Central memory CD8-positive, alpha-beta T cell (primary cell): Measurements from ENCODE around the gene GSTO2.

ENCODE experiments used
- ATAC-seq: fragments of 150-1000 bp; cut with Tn5 transposase; replicated peaks from 2 replicates; pipeline ENCODE4 v1.10.0; 2022; ENCODE audit warnings: mild to moderate bottlenecking, moderate FRiP score, moderate number of reproducible peaks; ENCODE audit not compliant: poor library complexity, severe bottlenecking; ENCODE audit errors: extremely low read depth
- DNase-seq, 2 donors: peaks; one replicate each; pipeline ENCODE4 v3.0.0; 2021; ENCODE audit warnings: low spot score in 2 of 2
- H3K27ac Mint-ChIP-seq: one replicate; pipeline ENCODE4 v1.8.0; 2022; ENCODE audit warnings: low read depth, mild to moderate bottlenecking, moderate library complexity, mixed read lengths
- H3K27me3 Mint-ChIP-seq: one replicate; pipeline ENCODE4 v1.8.0; 2022; ENCODE audit warnings: mixed read lengths
- H3K36me3 Mint-ChIP-seq: one replicate; pipeline ENCODE4 v1.8.0; 2022; ENCODE audit warnings: mild to moderate bottlenecking, moderate library complexity, mixed read lengths; ENCODE audit not compliant: insufficient read depth
- H3K4me1 Mint-ChIP-seq: one replicate; pipeline ENCODE4 v1.8.0; 2022; ENCODE audit warnings: mixed read lengths
- H3K4me3 Mint-ChIP-seq: one replicate; pipeline ENCODE4 v1.8.0; 2022; ENCODE audit warnings: mild to moderate bottlenecking, moderate library complexity, mixed read lengths
- H3K9me3 Mint-ChIP-seq: one replicate; pipeline ENCODE4 v1.8.0; 2022; ENCODE audit warnings: mixed read lengths

GSTO2 gene

DNA sequence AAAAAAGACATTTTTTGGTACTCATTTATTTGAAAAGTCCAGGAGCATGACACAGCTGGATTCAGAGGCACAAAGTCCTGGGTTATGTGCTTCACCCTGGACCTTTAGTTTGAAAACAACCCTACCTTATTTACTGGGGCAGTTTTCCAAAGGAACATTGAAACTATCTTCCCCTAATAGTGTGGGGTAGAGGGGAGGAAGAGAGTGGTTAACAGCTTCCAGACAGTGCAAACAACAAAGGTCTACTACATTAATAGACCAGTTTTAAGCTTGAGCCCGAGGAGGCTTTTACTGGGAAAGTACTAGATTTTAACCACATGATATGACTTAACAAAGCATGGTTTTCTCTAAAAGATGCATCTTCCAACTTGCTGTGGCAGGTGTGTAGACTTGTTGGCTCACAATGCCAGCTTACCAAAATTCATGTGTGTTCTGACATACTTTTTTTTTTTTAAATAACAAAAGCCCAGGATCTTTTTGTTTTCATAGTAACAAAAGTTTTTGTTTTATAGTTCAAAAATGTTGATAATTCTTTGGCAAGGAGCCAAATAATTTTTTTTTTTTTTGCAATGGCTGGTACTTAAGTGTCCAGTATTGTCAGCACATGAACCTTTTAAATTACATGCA is 12.5 kb upstream of the GSTO2 start:
- H3K4me1 Mint-ChIP-seq = peaks cover 64% of the 10 kb centered on the region
- peak overlapping the region; percentile 83 for H3K27ac Mint-ChIP-seq
- no peaks in the 10 kb centered on the region for H3K27me3 Mint-ChIP-seq
- no peaks in the 10 kb centered on the region for H3K9me3 Mint-ChIP-seq
- peaks cover 36% of the 10 kb centered on the region for H3K36me3 Mint-ChIP-seq
- H3K4me3 Mint-ChIP-seq = peak overlapping the region; percentile 90
- peak; percentile 60 for ATAC-seq
- DNase-seq = no peak

GRCh38 chr10:104257235-104257634 is 11.7 kb upstream of the GSTO2 start:
- Mint-ChIP-seq H3K36me3 (peaks cover 38% of the 10 kb centered on the region), H3K9me3 (no peaks in the 10 kb centered on the region), H3K4me1 (peaks cover 67% of the 10 kb centered on the region), H3K4me3 (peak overlapping the region; percentile 14), H3K27ac (peak overlapping the region; percentile 83), H3K27me3 (no peaks in the 10 kb centered on the region)
- DNase-seq (no peak), ATAC-seq (no peak)

DNA sequence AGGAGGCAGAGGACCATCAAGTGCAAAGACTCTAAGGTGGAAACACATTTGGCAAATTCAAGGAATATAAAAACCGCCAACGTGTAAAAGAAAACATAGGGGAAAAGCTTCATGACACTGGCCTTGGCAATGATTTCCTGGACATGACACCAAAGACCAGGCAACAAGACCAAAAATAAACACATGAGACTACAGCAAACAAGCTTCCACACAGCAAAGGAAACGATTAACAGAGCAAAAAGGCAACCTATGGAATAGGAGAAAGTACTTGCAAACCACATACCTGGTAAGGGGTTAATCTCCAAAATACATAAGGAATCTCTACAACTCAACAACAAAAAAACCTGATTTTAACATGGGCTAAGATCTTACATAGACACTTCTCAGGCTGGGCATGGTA is 10.8 kb upstream of the GSTO2 start:
- no peaks in the 10 kb centered on the region for H3K27me3 Mint-ChIP-seq
- peak overlapping the region; percentile 20 for H3K27ac Mint-ChIP-seq
- H3K9me3 Mint-ChIP-seq = no peaks in the 10 kb centered on the region
- no peak overlapping the region for H3K4me3 Mint-ChIP-seq
- H3K36me3 Mint-ChIP-seq = peaks cover 42% of the 10 kb centered on the region
- peaks cover 67% of the 10 kb centered on the region for H3K4me1 Mint-ChIP-seq
- ATAC-seq (no peak), DNase-seq (no peak)

- Mint-ChIP-seq H3K36me3 (peaks cover 47% of the 10 kb centered on the region), H3K27ac (no peak overlapping the region), H3K4me3 (no peak overlapping the region), H3K27me3 (no peaks in the 10 kb centered on the region), H3K9me3 (no peaks in the 10 kb centered on the region), H3K4me1 (peaks cover 64% of the 10 kb centered on the region)
- ATAC-seq = no peak
- DNase-seq = no peak
Observed at GRCh38 chr10:104259456-104259855, 9.5 kb upstream of the GSTO2 start.

- H3K4me3 Mint-ChIP-seq = peak overlapping the region; percentile 8
- no peak for DNase-seq
- no peaks in the 10 kb centered on the region for H3K9me3 Mint-ChIP-seq
- H3K36me3 Mint-ChIP-seq = peaks cover 47% of the 10 kb centered on the region
- ATAC-seq = no peak
- H3K27ac Mint-ChIP-seq = peak overlapping the region; percentile 73
- H3K4me1 Mint-ChIP-seq = peaks cover 66% of the 10 kb centered on the region
- H3K27me3 Mint-ChIP-seq = no peaks in the 10 kb centered on the region
Observed at GRCh38 chr10:104259999-104260774, 8.8 kb upstream of the GSTO2 start.

DNA sequence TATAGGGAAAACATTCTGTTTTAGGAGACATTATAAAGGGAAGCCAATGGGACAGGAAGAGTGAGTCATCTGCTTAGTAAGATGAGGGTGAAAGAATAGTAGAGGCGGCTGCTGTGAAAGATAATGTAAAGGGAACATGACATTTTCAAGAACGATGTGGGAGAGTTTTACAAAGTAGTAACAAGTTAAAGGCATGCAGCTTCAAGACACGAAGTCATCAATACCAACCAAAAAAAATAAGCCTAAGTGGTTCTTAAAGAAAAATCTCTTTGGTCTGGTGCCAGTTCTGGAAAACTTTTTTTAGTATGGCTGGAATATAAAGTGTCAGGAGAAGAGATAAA is 8.2 kb upstream of the GSTO2 start:
- no peaks in the 10 kb centered on the region for H3K27me3 Mint-ChIP-seq

GRCh38 chr10:104262055-104262454 is 6.9 kb upstream of the GSTO2 start:
- H3K4me1 Mint-ChIP-seq = peaks cover 62% of the 10 kb centered on the region
- no peaks in the 10 kb centered on the region for H3K27me3 Mint-ChIP-seq
- DNase-seq (no peak), ATAC-seq (no peak)
- peaks cover 62% of the 10 kb centered on the region for H3K36me3 Mint-ChIP-seq
- no peak overlapping the region for H3K4me3 Mint-ChIP-seq
- H3K27ac Mint-ChIP-seq = no peak overlapping the region
- no peaks in the 10 kb centered on the region for H3K9me3 Mint-ChIP-seq

More for the DNA sequence above, 8.2 kb upstream of the GSTO2 start:
- peaks cover 52% of the 10 kb centered on the region for H3K36me3 Mint-ChIP-seq
- peak overlapping the region; percentile 8 for H3K4me3 Mint-ChIP-seq
- DNase-seq (no peak), ATAC-seq (no peak)
- H3K27ac Mint-ChIP-seq = peak overlapping the region; percentile 73
- peaks cover 68% of the 10 kb centered on the region for H3K4me1 Mint-ChIP-seq
- no peaks in the 10 kb centered on the region for H3K9me3 Mint-ChIP-seq

GRCh38 chr10:104264783-104265182 is 4.2 kb upstream of the GSTO2 start:
- Mint-ChIP-seq H3K27ac (peak overlapping the region; percentile 25), H3K36me3 (peaks cover 60% of the 10 kb centered on the region), H3K27me3 (no peaks in the 10 kb centered on the region), H3K4me1 (peaks cover 51% of the 10 kb centered on the region), H3K9me3 (no peaks in the 10 kb centered on the region), H3K4me3 (no peak overlapping the region)
- ATAC-seq = no peak
- DNase-seq = no peak

GRCh38 chr10:104267721-104268404 is 1.1 kb upstream of the GSTO2 start:
- Mint-ChIP-seq H3K27me3 (no peaks in the 10 kb centered on the region), H3K4me1 (peaks cover 31% of the 10 kb centered on the region), H3K4me3 (peak overlapping the region; percentile 89), H3K36me3 (peaks cover 41% of the 10 kb centered on the region), H3K9me3 (no peaks in the 10 kb centered on the region), H3K27ac (peak overlapping the region; percentile 98)
- ATAC-seq (no peak), DNase-seq (no peak)

GRCh38 chr10:104268405-104268712 is 625 bp upstream of the GSTO2 start:
- Mint-ChIP-seq H3K27me3 (no peaks in the 10 kb centered on the region), H3K27ac (peak overlapping the region; percentile 98), H3K9me3 (no peaks in the 10 kb centered on the region), H3K4me1 (peaks cover 31% of the 10 kb centered on the region), H3K36me3 (peaks cover 40% of the 10 kb centered on the region), H3K4me3 (peak overlapping the region; percentile 89)
- no peak for ATAC-seq
- no peak for DNase-seq

DNA sequence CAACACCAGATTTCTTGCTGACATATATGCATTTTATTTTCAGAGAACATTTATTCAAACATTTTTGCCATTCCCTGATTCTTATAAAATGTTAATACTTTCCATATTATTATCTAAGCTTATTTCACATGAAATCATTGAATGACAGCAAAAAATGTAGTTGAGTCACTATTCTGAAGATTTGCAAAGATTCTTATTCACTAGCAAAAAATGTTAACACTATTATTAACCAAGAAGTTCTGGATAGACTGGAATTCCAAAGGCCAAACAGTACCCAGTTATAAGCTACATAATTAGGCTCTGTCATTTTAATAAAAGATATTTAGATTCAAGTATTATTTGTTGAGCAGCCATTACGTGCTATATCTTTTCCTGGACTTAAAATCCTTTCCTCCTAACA is 4.3 kb downstream of the GSTO2 start:
- Mint-ChIP-seq H3K36me3 (peaks cover 7% of the 10 kb centered on the region), H3K27me3 (peaks cover 15% of the 10 kb centered on the region), H3K4me3 (no peak overlapping the region), H3K9me3 (no peaks in the 10 kb centered on the region), H3K4me1 (peaks cover 2% of the 10 kb centered on the region), H3K27ac (no peak overlapping the region)
- ATAC-seq (no peak), DNase-seq (no peak)

DNA sequence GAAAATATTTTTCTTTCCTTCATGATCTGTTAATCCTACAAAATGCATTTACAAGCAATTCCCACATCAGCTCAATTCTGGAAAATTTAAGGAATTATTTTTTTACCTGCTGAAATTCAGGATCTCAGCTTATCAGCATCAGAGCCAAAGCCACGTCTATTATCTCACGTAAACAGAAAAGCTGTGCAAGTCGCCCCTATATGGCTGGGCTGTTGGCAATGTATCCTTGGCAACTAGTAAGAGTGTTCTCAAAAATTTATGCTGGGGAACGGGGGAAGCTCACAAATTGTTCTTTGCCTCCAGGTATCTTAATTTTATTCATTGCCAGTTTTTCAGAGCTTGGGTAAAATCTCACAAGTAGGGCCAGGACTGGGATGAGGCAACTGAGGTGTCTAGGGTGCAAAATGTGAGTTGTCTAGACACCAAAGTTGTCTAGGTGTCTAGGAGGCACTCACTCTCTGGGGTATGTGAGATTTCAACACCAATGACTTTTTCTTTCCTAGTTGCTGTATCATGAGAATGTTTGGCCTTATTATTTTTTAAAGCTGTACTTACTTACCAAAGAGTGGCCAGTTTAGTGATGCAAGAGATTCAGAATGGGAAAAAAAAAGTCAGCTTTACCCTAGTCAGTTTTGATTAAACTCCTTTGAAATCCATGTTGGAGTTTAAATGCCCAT is 5.1 kb downstream of the GSTO2 start:
- Mint-ChIP-seq H3K27me3 (peaks cover 23% of the 10 kb centered on the region), H3K4me3 (no peak overlapping the region), H3K9me3 (no peaks in the 10 kb centered on the region), H3K27ac (no peak overlapping the region), H3K4me1 (no peaks in the 10 kb centered on the region), H3K36me3 (no peaks in the 10 kb centered on the region)
- ATAC-seq = no peak
- no peak for DNase-seq
